PC-3 (cell line): ENCODE measurements around the gene AGMAT. TPM values are rescaled to one million over a fixed set of nuclear protein-coding genes. Genes with fewer than 3 reads are reported as not detected.

Experiments
- ATAC-seq: fragments of 200-7000 bp; cut with Tn5 transposase; 2 replicates; pipeline ENCODE4 v1.9.1; 2020; ENCODE audit warnings: mild to moderate bottlenecking, moderate library complexity
- BruUV-seq: library from RNA; stranded (reverse); fragments of 400-500 nt; replicated peaks from 2 replicates; lab custom pipeline; 2021; lab: Mats Ljungman, UMichigan
- CTCF ChIA-PET: fragments of 300-600 bp; sonication (Branson Sonifier 250); formaldehyde crosslinking; loops from one replicate; lab custom pipeline; 2022; ENCODE audit warnings: antibody characterized with exemption; lab: Charles Lee
- POLR2A ChIA-PET: fragments of 300-600 bp; sonication (Branson Sonifier 250); formaldehyde crosslinking; loops from one replicate; lab custom pipeline; 2022; ENCODE audit warnings: antibody characterized with exemption; ENCODE audit not compliant: unreplicated experiment; lab: Charles Lee
- DNase-seq: peaks from one replicate; pipeline ENCODE4 v3.0.0-alpha.2; 2015
- H2AFZ ChIP-seq: fragments of 300-600 bp; sonication (generic); 2 replicates; pipeline ENCODE4 v1.6.0; 2016; ENCODE audit warnings: antibody characterized with exemption, low read length
- H3F3A ChIP-seq: fragments of 300-600 bp; sonication (generic); one replicate; pipeline ENCODE4 v1.6.0; 2017; ENCODE audit warnings: antibody characterized with exemption, low read length, control low read depth, mild to moderate bottlenecking; ENCODE audit not compliant: unreplicated experiment
- H3K27ac ChIP-seq: fragments of 300-600 bp; sonication (generic); 2 replicates; pipeline ENCODE4 v1.5.1; 2016; ENCODE audit warnings: mild to moderate bottlenecking, low read length
- H3K27me3 ChIP-seq: fragments of 300-600 bp; sonication (generic); 2 replicates; pipeline ENCODE4 v1.6.1; 2016; ENCODE audit warnings: low read length, mixed read lengths
- H3K36me3 ChIP-seq: fragments of 300-600 bp; sonication (generic); 2 replicates; pipeline ENCODE4 v1.6.1; 2016; ENCODE audit warnings: low read depth, mixed run types, low read length, mixed read lengths
- H3K4me1 ChIP-seq: fragments of 300-600 bp; sonication (generic); 2 replicates; pipeline ENCODE4 v1.5.1; 2016; ENCODE audit warnings: low read length; ENCODE audit not compliant: insufficient read depth
- H3K4me2 ChIP-seq: fragments of 300-600 bp; sonication (generic); 2 replicates; pipeline ENCODE4 v1.6.0; 2016; ENCODE audit warnings: low read length
- H3K4me3 ChIP-seq: fragments of 300-600 bp; sonication (generic); 2 replicates; pipeline ENCODE4 v1.5.1; 2016; ENCODE audit warnings: mild to moderate bottlenecking, low read length, mixed read lengths
- H3K79me2 ChIP-seq: fragments of 300-600 bp; sonication (generic); 2 replicates; pipeline ENCODE4 v1.6.1; 2017; ENCODE audit warnings: low read length, mixed read lengths
- H3K9ac ChIP-seq: fragments of 300-600 bp; sonication (generic); 2 replicates; pipeline ENCODE4 v1.6.0; 2016; ENCODE audit warnings: mild to moderate bottlenecking, low read length
- H3K9me2 ChIP-seq: fragments of 300-600 bp; sonication (generic); replicated peaks from 2 replicates; pipeline ENCODE4 v1.6.1; 2016; ENCODE audit warnings: mixed run types, low read length, mixed read lengths
- H3K9me3 ChIP-seq: fragments of 300-600 bp; sonication (generic); 2 replicates; pipeline ENCODE4 v1.6.1; 2016; ENCODE audit warnings: low read length, mixed read lengths
- H4K20me1 ChIP-seq: fragments of 300-600 bp; sonication (generic); 2 replicates; pipeline ENCODE4 v1.6.1; 2016; ENCODE audit warnings: low read length, mixed read lengths
- CTCF ChIP-seq: fragments of 300-600 bp; sonication (generic); conservative IDR thresholded peaks from 2 replicates; pipeline ENCODE4 v1.5.1; 2017; ENCODE audit warnings: antibody characterized with exemption, low read depth, mild to moderate bottlenecking, low read length
- EZH2 ChIP-seq: fragments of 300-600 bp; sonication (generic); IDR thresholded peaks from one replicate; pipeline ENCODE4 v1.6.1; 2017; ENCODE audit warnings: antibody characterized with exemption, mild to moderate bottlenecking, low read length; ENCODE audit not compliant: unreplicated experiment
- EZH2phosphoT487 ChIP-seq: fragments of 300-600 bp; sonication (generic); IDR thresholded peaks from 2 replicates; pipeline ENCODE4 v1.6.1; 2018; ENCODE audit warnings: mild to moderate bottlenecking, antibody characterized with exemption, low read length, borderline replicate concordance
- intact Hi-C: fragments of 100-400 bp; cut with micrococcal nuclease; formaldehyde crosslinking; loops from 2 replicates; pipeline ENCODE4 v1.9.0; 2023
- total RNA-seq: library from RNA; depleted of rRNA; stranded (reverse); fragments of >200 nt; gene quantifications from 2 replicates; pipeline ENCODE4 v1.2.3, GENCODE V29; 2014

The AGMAT gene
- total RNA-seq, 1 experiment from 2014 or later, result 8.2 TPM

- H3K4me1 ChIP-seq, result peaks cover 21% of the 10 kb centered on the region
- no peaks in the 10 kb centered on the region for H3K27me3 ChIP-seq
- peak overlapping the region; percentile 53; the same call in 1 of the 2 replicates for H3K4me3 ChIP-seq
- H2AFZ ChIP-seq, result peak overlapping the region; percentile 81
- H4K20me1 ChIP-seq, result no peaks in the 10 kb centered on the region
- no peaks in the 10 kb centered on the region for H3K79me2 ChIP-seq
- TF ChIP-seq EZH2phosphoT487 (no peak), CTCF (no peak), EZH2 (no peak)
- peak overlapping the region; percentile 96 for H3K27ac ChIP-seq
- peak overlapping the region; percentile 81 for H3K4me2 ChIP-seq
- H3F3A ChIP-seq, result no peaks in the 10 kb centered on the region
- no peaks in the 10 kb centered on the region for H3K9me2 ChIP-seq
- POLR2A ChIA-PET, result no interaction called here
- CTCF ChIA-PET, result no interaction called here
- peaks cover 15% of the 10 kb centered on the region; the same call in 1 of the 2 replicates for H3K36me3 ChIP-seq
- no peaks in the 10 kb centered on the region for H3K9me3 ChIP-seq
- peak; percentile 87 for DNase-seq
- intact Hi-C loops, result loop anchor here (1.0 kb wide), 1 partner anchor 182 kb away; no protein-coding TSS in a partner anchor
- peak; percentile 92 for ATAC-seq
- BruUV-seq, result no TSS peak
- peak overlapping the region; percentile 52 for H3K9ac ChIP-seq
These were observed 25.6 kb downstream of the AGMAT start for GRCh38 chr1:15559189-15559810.

DNA sequence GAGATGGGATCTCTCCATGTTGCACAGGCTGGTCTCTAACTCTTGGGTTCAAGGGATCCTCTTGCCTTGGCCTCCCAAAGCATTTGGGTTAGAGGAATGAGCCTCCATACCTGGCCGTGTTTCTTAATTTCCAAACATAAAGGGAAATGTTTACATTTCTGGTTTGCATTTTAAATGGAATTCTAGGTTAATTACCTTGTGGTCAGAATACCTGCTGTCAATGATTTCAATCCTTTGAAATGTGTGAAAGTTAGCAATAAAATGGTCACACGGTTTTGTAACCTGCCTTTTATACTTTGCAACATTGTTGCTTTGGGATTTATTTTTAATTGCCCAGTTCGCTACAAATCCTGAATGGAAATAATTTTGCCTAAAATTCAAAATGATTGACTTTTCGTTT lies 26.3 kb downstream of the AGMAT start:
- no TSS peak for BruUV-seq
- no peak for ATAC-seq
- peak overlapping the region; percentile 52 for H3K9ac ChIP-seq
- H3K27ac ChIP-seq, result peak overlapping the region; percentile 96
- no peaks in the 10 kb centered on the region for H3K9me3 ChIP-seq
- ChIA-PET POLR2A (no interaction called here), CTCF (no interaction called here)
- TF ChIP-seq EZH2 (no peak), EZH2phosphoT487 (no peak), CTCF (no peak)
- peak overlapping the region; percentile 81; the same call in 1 of the 2 replicates for H2AFZ ChIP-seq
- DNase-seq, result no peak
- peaks cover 15% of the 10 kb centered on the region; the same call in 1 of the 2 replicates for H3K36me3 ChIP-seq
- intact Hi-C loops, result no loop called here
- peak overlapping the region; percentile 81 for H3K4me2 ChIP-seq
- peaks cover 21% of the 10 kb centered on the region for H3K4me1 ChIP-seq
- H3K9me2 ChIP-seq, result no peaks in the 10 kb centered on the region
- H4K20me1 ChIP-seq, result no peaks in the 10 kb centered on the region
- no peaks in the 10 kb centered on the region for H3F3A ChIP-seq
- no peaks in the 10 kb centered on the region for H3K27me3 ChIP-seq
- peak overlapping the region; percentile 53; the same call in 1 of the 2 replicates for H3K4me3 ChIP-seq
- H3K79me2 ChIP-seq, result no peaks in the 10 kb centered on the region

GRCh38 chr1:15557594-15557993 lies 27.3 kb downstream of the AGMAT start:
- peaks cover 9% of the 10 kb centered on the region; the same call in 1 of the 2 replicates for H3K36me3 ChIP-seq
- no peak for ATAC-seq
- intact Hi-C loops, result no loop called here

More at GRCh38 chr1:15557594-15557993, 27.3 kb downstream of the AGMAT start:
- BruUV-seq, result no TSS peak
- H3K27ac ChIP-seq, result no peak overlapping the region
- no peaks in the 10 kb centered on the region for H3K27me3 ChIP-seq
- DNase-seq, result no peak
- ChIA-PET POLR2A (no interaction called here), CTCF (no interaction called here)
- H3F3A ChIP-seq, result no peaks in the 10 kb centered on the region
- no peaks in the 10 kb centered on the region for H3K9me3 ChIP-seq
- no peak overlapping the region for H2AFZ ChIP-seq
- H3K9ac ChIP-seq, result no peak overlapping the region
- H3K4me2 ChIP-seq, result no peak overlapping the region
- H3K79me2 ChIP-seq, result no peaks in the 10 kb centered on the region
- TF ChIP-seq EZH2, result no peak
- no peak for TF ChIP-seq EZH2phosphoT487
- no peak for TF ChIP-seq CTCF
- H3K9me2 ChIP-seq, result no peaks in the 10 kb centered on the region
- no peaks in the 10 kb centered on the region for H4K20me1 ChIP-seq
- H3K4me1 ChIP-seq, result peaks cover 21% of the 10 kb centered on the region
- no peak overlapping the region for H3K4me3 ChIP-seq
